Prostate gland (tissue), 2 donors: ENCODE results near the gene MYLK. TPM values are rescaled to one million over a fixed set of nuclear protein-coding genes. Genes with fewer than 3 reads are reported as not detected.

Experiments used
- DNase-seq: peaks from one replicate; pipeline ENCODE4 v3.0.0-alpha.2; 2019; ENCODE audit warnings: low spot score
- H3K27ac ChIP-seq, 2 donors: fragments of 200-600 bp; sonication (generic); 2 replicates each; pipeline ENCODE4 v1.5.1; 2017 to 2019
- H3K27me3 ChIP-seq: fragments of 200-600 bp; sonication (generic); replicated peaks from 2 replicates; pipeline ENCODE4 v1.5.1; 2019; ENCODE audit not compliant: insufficient read depth
- H3K36me3 ChIP-seq, 2 donors: fragments of 200-600 bp; sonication (generic); 1 replicate in 1 of 2; 2 replicates in 1 of 2; pipeline versions ENCODE4 v1.5.1 to v1.8.1; 2017 to 2019
- H3K4me1 ChIP-seq: fragments of 200-600 bp; sonication (generic); replicated peaks from 2 replicates; pipeline ENCODE4 v1.5.1; 2019
- H3K4me3 ChIP-seq, 2 donors: fragments of 200-600 bp; sonication (generic); 2 replicates each; pipeline ENCODE4 v1.5.1; 2017 to 2019
- H3K9me3 ChIP-seq: fragments of 200-600 bp; sonication (generic); 2 replicates; pipeline ENCODE4 v1.5.1; 2017
- CTCF ChIP-seq, 4 experiments: fragments of 200-600 bp in 2 of 4; fragments of 450-650 bp in 2 of 4; sonication (generic) in 2 of 4; IDR thresholded peaks; 1 replicate in 3 of 4; 2 replicates in 1 of 4; pipeline ENCODE4 v1.5.1; 2016 to 2019; ENCODE audit warnings: antibody characterized with exemption in 4 of 4, mild to moderate bottlenecking in 2 of 4, moderate library complexity in 2 of 4
- POLR2A ChIP-seq: fragments of 450-650 bp; IDR thresholded peaks from one replicate; pipeline ENCODE4 v1.6.1; 2016; ENCODE audit warnings: antibody characterized with exemption, mild to moderate bottlenecking
- POLR2AphosphoS5 ChIP-seq: sonication (generic); formaldehyde crosslinking; IDR thresholded peaks from one replicate; pipeline ENCODE4 v1.6.1; 2017; ENCODE audit warnings: antibody characterized with exemption
- WGBS: methylation state at CpG from one replicate; pipeline ENCODE4 v1.1.5; 2018; 5-methylcytosine and 5-hydroxymethylcytosine counted together
- intact Hi-C: fragments of 100-400 bp; cut with DNase I; formaldehyde crosslinking; loops from one replicate; pipeline ENCODE4 v1.14.2; 2022
- total RNA-seq, 2 donors: library from RNA; depleted of rRNA; stranded (reverse); fragments of >200 nt; gene quantifications; one replicate each; pipeline ENCODE4 v1.1.0, GENCODE V29; 2016

MYLK gene
- total RNA-seq, 2 donors from 2014 or later: 345 to 600 TPM

GRCh38 chr3:123884993-123885392 is 861 bp upstream of the MYLK start:
- Histone ChIP-seq H3K4me3 (no peak overlapping the region), H3K36me3 (no peaks in the 10 kb centered on the region)
- intact Hi-C loops: loop anchor here (10.0 kb wide), 1 partner anchor 230 kb away; no protein-coding TSS in a partner anchor

GRCh38 chr3:123883701-123884202 is 380 bp downstream of the MYLK start:
- Histone ChIP-seq H3K36me3 (no peaks in the 10 kb centered on the region), H3K27ac (peak overlapping the region in 1 of 2 donors; percentile 37), H3K27me3 (no peaks in the 10 kb centered on the region), H3K4me3 (peak overlapping the region; percentile 35 to 41), H3K9me3 (no peaks in the 10 kb centered on the region), H3K4me1 (no peaks in the 10 kb centered on the region)
- intact Hi-C loops: loop anchor here (10.0 kb wide), 1 partner anchor 229 kb away; no protein-coding TSS in a partner anchor
- DNase-seq: no peak
- 7% methylated on average over 29 of the region's 29 CpGs for WGBS
- no peak for TF ChIP-seq POLR2A

More at GRCh38 chr3:123884993-123885392, 861 bp upstream of the MYLK start:
- no peak for DNase-seq
- H3K27ac ChIP-seq: no peak overlapping the region
- no peaks in the 10 kb centered on the region for H3K4me1 ChIP-seq
- H3K9me3 ChIP-seq: no peaks in the 10 kb centered on the region
- TF ChIP-seq POLR2A: no peak
- TF ChIP-seq POLR2AphosphoS5: no peak
- no peak for TF ChIP-seq CTCF (IDR thresholded peaks at IDR 0.05)
- no peaks in the 10 kb centered on the region for H3K27me3 ChIP-seq

- 59% methylated on average over 4 of the region's 4 CpGs for WGBS
- TF ChIP-seq POLR2AphosphoS5 (no peak), POLR2A (no peak), CTCF (IDR thresholded peaks at IDR 0.05) (no peak)
Observed at GRCh38 chr3:123883111-123883510, 1.0 kb downstream of the MYLK start.

GRCh38 chr3:123881771-123882170 is 2.4 kb downstream of the MYLK start:
- Histone ChIP-seq H3K9me3 (no peaks in the 10 kb centered on the region), H3K27ac (no peak overlapping the region), H3K36me3 (no peaks in the 10 kb centered on the region), H3K27me3 (no peaks in the 10 kb centered on the region), H3K4me3 (no peak overlapping the region), H3K4me1 (no peaks in the 10 kb centered on the region)
- no peak for DNase-seq
- WGBS: 97% methylated on average over 2 of the region's 2 CpGs
- TF ChIP-seq POLR2A (no peak), CTCF (IDR thresholded peaks at IDR 0.05) (no peak), POLR2AphosphoS5 (no peak)
- intact Hi-C loops: loop anchor here (10.0 kb wide), 1 partner anchor 227 kb away; no protein-coding TSS in a partner anchor

More at GRCh38 chr3:123883111-123883510, 1.0 kb downstream of the MYLK start:
- Histone ChIP-seq H3K9me3 (no peaks in the 10 kb centered on the region), H3K36me3 (no peaks in the 10 kb centered on the region), H3K4me3 (peak overlapping the region; percentile 35 to 41), H3K4me1 (no peaks in the 10 kb centered on the region), H3K27ac (no peak overlapping the region), H3K27me3 (no peaks in the 10 kb centered on the region)
- no peak for DNase-seq
- intact Hi-C loops: loop anchor here (10.0 kb wide), 1 partner anchor 228 kb away; no protein-coding TSS in a partner anchor

- no peak overlapping the region for H3K4me3 ChIP-seq
- no peaks in the 10 kb centered on the region for H3K27me3 ChIP-seq
- no peaks in the 10 kb centered on the region for H3K9me3 ChIP-seq
- no peaks in the 10 kb centered on the region for H3K4me1 ChIP-seq
- intact Hi-C loops: loop anchor here (10.0 kb wide), 1 partner anchor 226 kb away; no protein-coding TSS in a partner anchor
- no peak for TF ChIP-seq CTCF (IDR thresholded peaks at IDR 0.05)
- no peak for TF ChIP-seq POLR2A
- TF ChIP-seq POLR2AphosphoS5: no peak
- WGBS: 72% methylated on average over 6 of the region's 6 CpGs
- no peaks in the 10 kb centered on the region for H3K36me3 ChIP-seq
- no peak overlapping the region for H3K27ac ChIP-seq
- DNase-seq: no peak
Observed at GRCh38 chr3:123880998-123881561, 3.1 kb downstream of the MYLK start.
